SK-N-SH (cell line): ENCODE data around the gene ATP12A.

Source experiments
- EP300 ChIP-seq, 2 experiments: IDR thresholded peaks; 2 replicates each; pipeline versions ENCODE4 v1.4.0 to v1.6.1; 2012; ENCODE audit warnings: borderline replicate concordance in 1 of 2, low read depth in 1 of 2, low read length in 1 of 2
- FOSL2 ChIP-seq: IDR thresholded peaks from 2 replicates; pipeline ENCODE4 v1.4.0; 2012; ENCODE audit warnings: low read depth, mild to moderate bottlenecking, moderate library complexity, borderline replicate concordance
- FOXJ3 ChIP-seq: sonication (generic); formaldehyde crosslinking; IDR thresholded peaks from 2 replicates; pipeline ENCODE4 v1.5.1; 2020; ENCODE audit warnings: mild to moderate bottlenecking, missing genetic modification reagents
- JUND ChIP-seq: IDR thresholded peaks from 2 replicates; pipeline ENCODE4 v1.4.0; 2012
- NFIC ChIP-seq: IDR thresholded peaks from 2 replicates; pipeline ENCODE4 v1.4.0; 2012; ENCODE audit warnings: borderline replicate concordance
- NRF1 ChIP-seq: IDR thresholded peaks from 2 replicates; pipeline ENCODE4 v1.6.1; 2012; ENCODE audit warnings: low read depth, mild to moderate bottlenecking, low read length
- POLR2AphosphoS5 ChIP-seq: IDR thresholded peaks from 2 replicates; pipeline ENCODE4 v1.6.1; 2012; ENCODE audit warnings: low read depth, low read length
- RAD21 ChIP-seq: IDR thresholded peaks from 2 replicates; pipeline ENCODE4 v1.6.1; 2012; ENCODE audit warnings: mild to moderate bottlenecking, low read length
- REST ChIP-seq: IDR thresholded peaks from 2 replicates; pipeline ENCODE4 v1.6.1; 2012; ENCODE audit warnings: mild to moderate bottlenecking, low read depth, low read length, moderate library complexity
- SIN3A ChIP-seq: IDR thresholded peaks from 2 replicates; pipeline ENCODE4 v1.6.1; 2012; ENCODE audit warnings: low read depth, mild to moderate bottlenecking, low read length, moderate library complexity, borderline replicate concordance
- SMC3 ChIP-seq: IDR thresholded peaks from 2 replicates; pipeline ENCODE4 v1.6.1; 2012; ENCODE audit warnings: low read depth, low read length, improper control_type of control experiment
- TF ChIP-seq, protein P1 (sequence below): fragments of 200-600 bp; sonication (generic); IDR thresholded peaks from 2 replicates; pipeline ENCODE4 v1.6.1; 2017; ENCODE audit warnings: antibody characterized with exemption, mild to moderate bottlenecking, moderate library complexity
- TF ChIP-seq, protein P2 (sequence below): IDR thresholded peaks from 2 replicates; pipeline ENCODE4 v1.4.0; 2012; ENCODE audit warnings: low read depth, borderline replicate concordance

- TF ChIP-seq EP300 (IDR thresholded peaks at IDR 0.05; ENCODE audit: borderline replicate concordance in 1 of 2, low read depth in 1 of 2, low read length in 1 of 2) (no peak), NFIC (no peak), SMC3 (no peak), POLR2AphosphoS5 (no peak), SIN3A (no peak), RAD21 (no peak), REST (no peak), FOSL2 (no peak), JUND (no peak), NRF1 (no peak), FOXJ3 (CRISPR knock-in tag) (no peak)
- TF ChIP-seq, protein P1, sequence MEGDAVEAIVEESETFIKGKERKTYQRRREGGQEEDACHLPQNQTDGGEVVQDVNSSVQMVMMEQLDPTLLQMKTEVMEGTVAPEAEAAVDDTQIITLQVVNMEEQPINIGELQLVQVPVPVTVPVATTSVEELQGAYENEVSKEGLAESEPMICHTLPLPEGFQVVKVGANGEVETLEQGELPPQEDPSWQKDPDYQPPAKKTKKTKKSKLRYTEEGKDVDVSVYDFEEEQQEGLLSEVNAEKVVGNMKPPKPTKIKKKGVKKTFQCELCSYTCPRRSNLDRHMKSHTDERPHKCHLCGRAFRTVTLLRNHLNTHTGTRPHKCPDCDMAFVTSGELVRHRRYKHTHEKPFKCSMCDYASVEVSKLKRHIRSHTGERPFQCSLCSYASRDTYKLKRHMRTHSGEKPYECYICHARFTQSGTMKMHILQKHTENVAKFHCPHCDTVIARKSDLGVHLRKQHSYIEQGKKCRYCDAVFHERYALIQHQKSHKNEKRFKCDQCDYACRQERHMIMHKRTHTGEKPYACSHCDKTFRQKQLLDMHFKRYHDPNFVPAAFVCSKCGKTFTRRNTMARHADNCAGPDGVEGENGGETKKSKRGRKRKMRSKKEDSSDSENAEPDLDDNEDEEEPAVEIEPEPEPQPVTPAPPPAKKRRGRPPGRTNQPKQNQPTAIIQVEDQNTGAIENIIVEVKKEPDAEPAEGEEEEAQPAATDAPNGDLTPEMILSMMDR, result no peak
- TF ChIP-seq, protein P2, sequence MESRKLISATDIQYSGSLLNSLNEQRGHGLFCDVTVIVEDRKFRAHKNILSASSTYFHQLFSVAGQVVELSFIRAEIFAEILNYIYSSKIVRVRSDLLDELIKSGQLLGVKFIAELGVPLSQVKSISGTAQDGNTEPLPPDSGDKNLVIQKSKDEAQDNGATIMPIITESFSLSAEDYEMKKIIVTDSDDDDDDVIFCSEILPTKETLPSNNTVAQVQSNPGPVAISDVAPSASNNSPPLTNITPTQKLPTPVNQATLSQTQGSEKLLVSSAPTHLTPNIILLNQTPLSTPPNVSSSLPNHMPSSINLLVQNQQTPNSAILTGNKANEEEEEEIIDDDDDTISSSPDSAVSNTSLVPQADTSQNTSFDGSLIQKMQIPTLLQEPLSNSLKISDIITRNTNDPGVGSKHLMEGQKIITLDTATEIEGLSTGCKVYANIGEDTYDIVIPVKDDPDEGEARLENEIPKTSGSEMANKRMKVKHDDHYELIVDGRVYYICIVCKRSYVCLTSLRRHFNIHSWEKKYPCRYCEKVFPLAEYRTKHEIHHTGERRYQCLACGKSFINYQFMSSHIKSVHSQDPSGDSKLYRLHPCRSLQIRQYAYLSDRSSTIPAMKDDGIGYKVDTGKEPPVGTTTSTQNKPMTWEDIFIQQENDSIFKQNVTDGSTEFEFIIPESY, result no peak
Observed at GRCh38 chr13:24680258-24680920, at the start of gene ATP12A.
